Liver (tissue), 2 donors: ENCODE measurements around the gene NEURL1.

Experiments used
- CTCF ChIP-seq: fragments of 150-350 bp; IDR thresholded peaks from 2 replicates; pipeline ENCODE4 v1.5.1; 2017; ENCODE audit warnings: improper control_type of control experiment, low read depth, low read length; ENCODE audit not compliant: missing input control
- FOXA1 ChIP-seq: IDR thresholded peaks from 2 replicates; pipeline ENCODE4 v1.6.1; 2016; ENCODE audit warnings: antibody characterized with exemption
- donor health status: healthy.

GRCh38 chr10:103510791-103511752 lies 17.6 kb downstream of the NEURL1 start:
- no peak for TF ChIP-seq CTCF
- TF ChIP-seq FOXA1: no peak
